GM08714 (cell line): Measurements from ENCODE around the gene ERP27.

Experiments
- H3K4me3 ChIP-seq: fragments of 200-500 bp; sonication (Bioruptor generic); 2 replicates; pipeline ENCODE4 v1.5.1; 2014; ENCODE audit warnings: mild to moderate bottlenecking, low read length, inconsistent platforms
- ZNF274 ChIP-seq: IDR thresholded peaks from 2 replicates; pipeline ENCODE4 v1.6.1; 2012; ENCODE audit warnings: mild to moderate bottlenecking, low read depth, low read length

ERP27 gene

DNA sequence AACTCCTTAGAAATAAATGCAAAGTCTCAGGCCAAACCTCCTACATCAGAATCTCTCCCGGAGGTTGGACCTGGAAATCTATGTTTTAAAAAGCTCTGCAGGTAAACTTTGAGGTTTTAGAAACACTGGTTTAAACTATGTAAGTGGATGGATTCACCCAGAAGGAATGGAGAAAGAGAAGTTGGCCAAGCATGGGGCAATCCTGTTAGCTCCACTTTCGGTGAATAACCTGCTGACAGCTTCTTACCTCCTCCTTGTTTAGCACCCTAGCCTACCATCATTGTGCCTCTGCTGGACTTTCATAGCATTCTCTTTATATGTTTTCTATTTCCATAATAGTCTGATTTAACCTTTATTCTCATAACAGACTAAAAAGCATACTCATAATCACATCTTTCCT, 26.1 kb upstream of the ERP27 start:
- H3K4me3 ChIP-seq, result no peak overlapping the region
- TF ChIP-seq ZNF274, result no peak

DNA sequence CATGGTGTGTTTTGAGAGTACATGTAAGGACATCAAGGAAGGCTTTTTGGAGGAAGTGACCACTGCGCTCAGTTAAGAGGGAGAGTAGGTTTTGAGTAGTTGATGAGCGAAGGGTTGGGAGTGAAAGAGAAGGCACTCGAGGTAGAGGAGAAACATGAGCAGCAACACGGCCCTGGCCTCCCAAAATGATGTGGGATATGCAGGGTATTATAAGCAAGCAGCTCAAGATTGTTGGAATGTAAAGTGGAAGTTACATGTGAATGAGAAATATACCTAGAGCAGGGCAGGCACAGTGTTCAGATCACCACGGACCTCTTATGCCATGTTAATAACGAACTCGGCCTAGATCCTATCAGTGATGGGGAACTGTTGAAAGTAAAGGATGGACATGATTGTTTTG, 25.2 kb upstream of the ERP27 start:
- H3K4me3 ChIP-seq, result no peak overlapping the region
- TF ChIP-seq ZNF274, result no peak

DNA sequence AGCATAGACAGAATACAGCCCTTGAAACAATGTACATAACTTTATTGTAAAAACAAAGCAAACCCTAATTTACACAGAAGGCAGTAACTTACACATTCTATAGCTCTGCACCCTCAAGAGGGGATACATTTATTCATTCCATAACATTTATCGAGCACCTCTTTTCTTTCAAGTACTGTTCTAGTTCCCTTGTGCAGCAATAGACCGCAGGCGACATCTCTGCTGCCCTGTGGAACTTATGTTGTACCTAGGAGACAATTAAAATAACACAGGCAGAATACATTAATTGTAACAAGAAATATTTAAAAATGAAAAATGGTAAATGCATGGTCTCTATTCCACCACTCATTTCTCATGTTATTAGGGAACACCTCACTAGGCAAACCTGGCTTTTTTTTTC, 24.5 kb upstream of the ERP27 start:
- TF ChIP-seq ZNF274, result no peak
- no peak overlapping the region; the same call in 1 of the 2 replicates for H3K4me3 ChIP-seq

DNA sequence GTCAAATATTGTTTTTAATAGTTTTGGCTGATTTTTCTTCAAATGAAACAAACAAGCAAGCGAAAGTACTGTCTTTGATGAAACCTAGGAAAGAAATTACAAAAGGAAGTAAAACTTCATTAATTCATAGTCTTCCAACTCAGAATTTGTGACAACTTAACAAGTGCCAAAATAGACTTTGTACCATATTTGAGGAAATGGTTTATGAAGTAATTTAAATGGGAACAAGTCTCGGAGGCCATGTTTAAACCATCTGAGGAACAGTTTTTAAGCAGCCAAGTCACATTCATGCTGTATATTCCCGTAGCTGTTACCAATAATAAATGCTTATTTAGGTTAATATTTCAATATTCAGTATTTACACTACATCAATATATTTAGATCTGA, 23.8 kb upstream of the ERP27 start:
- TF ChIP-seq ZNF274, result no peak
- peak overlapping the region; percentile 97; the same call in 1 of the 2 replicates for H3K4me3 ChIP-seq

DNA sequence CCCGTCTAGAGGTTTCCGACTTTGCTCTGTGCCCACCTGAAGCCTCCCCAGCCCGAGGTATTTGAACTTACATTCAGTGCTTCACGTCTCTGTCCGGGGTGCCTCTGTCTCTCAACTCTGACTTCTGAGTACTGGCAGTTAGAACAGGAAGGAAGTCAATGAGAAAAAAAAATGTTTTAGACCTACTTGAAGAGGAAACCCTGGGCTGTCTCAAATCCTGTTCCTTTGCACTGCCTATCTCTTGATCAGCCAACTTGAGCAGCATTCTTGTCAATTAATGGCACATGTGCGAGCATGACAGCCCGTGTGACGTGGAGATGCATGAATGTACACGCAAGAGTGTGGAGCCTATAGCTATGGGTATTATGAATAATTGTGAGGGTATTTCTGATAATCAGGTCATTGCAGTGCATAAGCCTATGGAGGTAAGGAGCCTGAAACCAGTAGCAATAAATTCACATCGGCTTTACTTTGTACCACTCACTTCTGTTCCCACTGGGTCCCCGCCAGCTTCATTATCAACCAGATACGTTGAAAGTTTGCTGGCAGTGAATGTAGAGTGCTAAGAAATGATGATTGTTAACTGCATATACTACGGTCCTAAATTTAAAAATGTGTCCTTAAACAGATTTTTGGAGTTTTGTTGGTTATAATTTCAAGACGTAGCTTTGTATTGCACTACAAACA, 23.3 kb upstream of the ERP27 start, which contains the start of gene ARHGDIB:
ARHGDIB (minus strand) TSS at position 136 of the 687 bp plus-strand sequence. CDS start 10,889 bp downstream, outside the sequence.
- H3K4me3 ChIP-seq, result peak within 1 kb of the TSS; percentile 97

DNA sequence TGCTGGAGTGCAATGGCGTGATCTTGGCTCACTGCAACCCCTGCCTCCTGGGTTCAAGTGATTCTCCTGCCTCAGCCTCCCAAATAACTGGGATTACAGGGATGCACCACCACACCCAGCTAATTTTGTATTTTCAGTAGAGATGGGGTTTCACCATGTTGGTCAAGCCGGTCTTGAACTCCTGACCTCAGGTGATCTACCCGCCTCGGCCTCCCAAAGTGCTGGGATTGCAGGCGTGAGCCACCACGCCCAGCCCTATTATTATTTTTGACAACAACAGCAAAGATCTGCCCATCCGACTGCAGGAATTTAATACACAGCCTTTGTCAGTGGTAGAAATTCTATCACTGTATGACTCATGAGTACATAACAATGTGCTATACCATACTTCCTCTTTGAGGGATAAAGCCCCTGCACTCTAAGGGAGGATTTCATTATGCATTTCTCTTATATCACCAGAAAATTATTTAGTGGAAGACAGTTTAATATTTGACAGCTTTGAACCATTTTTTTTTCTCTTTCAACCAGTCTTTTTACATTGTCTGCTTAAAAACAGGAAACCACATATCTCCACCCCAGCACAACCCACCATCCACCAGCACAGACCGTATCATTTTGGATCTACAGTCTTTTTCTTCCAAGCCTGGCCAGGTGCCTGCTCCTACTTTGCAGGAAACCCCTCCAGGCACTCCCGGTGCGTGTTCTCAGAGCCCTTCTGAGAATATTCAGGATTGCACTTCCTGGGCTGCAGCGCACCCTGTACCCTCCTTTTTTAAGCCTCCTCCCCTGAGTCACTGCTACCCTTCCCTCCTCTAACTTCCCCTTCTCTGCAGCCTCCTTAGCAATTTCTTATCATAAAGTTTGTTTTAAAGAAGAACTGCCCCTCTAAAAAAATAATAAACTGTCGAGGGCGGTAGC, 22.5 kb upstream of the ERP27 start:
- peak overlapping the region; percentile 97 for H3K4me3 ChIP-seq
- no peak for TF ChIP-seq ZNF274

More for the DNA sequence above, 23.3 kb upstream of the ERP27 start, which contains the start of gene ARHGDIB:
- no peak for TF ChIP-seq ZNF274

DNA sequence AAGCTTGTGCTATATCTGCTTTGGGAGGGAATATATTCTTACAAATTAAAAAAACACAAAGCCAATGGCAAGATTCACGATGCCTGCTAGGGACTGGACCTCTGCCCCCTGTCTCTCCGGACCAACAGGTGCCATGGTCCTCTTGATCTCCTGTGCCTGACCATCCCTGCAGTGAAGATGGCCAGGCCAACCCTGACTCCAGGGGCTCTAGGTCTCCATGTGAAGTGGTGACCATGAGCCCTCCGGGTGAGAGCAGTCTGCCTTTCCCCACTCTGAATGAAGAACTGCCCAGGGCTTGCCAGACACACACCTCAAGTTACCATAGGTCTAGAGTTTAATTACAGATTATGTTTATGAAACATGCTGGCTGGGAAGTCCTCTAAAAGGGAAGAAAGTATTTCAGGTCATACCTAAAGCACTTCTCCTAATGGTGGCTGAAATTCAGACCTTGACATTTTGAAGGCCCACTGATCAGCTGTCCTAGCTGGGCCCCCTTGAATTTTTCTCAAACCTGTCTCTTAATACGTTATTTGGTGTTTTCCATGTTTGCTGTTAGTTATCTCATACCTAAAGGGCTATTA, 21.7 kb upstream of the ERP27 start:
- TF ChIP-seq ZNF274, result no peak
- peak overlapping the region; percentile 97 for H3K4me3 ChIP-seq

DNA sequence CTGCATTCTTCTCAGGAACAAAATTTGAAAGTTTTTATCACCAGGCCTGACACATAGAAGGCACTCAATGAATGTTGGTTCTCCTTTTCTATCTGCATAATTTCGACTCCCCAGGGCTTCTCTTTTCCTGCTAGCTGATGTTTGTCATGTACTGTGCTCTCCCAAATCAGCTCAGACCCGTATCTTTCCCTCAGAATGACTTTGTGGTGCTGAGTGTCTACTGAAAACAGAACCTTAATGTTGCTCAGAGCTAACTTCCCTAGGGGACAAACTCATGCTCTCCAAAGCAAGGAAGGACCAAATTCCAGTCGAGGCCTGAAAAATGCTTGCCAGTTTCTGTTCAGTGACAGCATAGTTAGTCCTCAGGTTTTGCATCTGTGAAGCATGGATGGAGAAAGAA, 21.1 kb upstream of the ERP27 start:
- H3K4me3 ChIP-seq, result peak overlapping the region; percentile 97
- TF ChIP-seq ZNF274, result no peak

DNA sequence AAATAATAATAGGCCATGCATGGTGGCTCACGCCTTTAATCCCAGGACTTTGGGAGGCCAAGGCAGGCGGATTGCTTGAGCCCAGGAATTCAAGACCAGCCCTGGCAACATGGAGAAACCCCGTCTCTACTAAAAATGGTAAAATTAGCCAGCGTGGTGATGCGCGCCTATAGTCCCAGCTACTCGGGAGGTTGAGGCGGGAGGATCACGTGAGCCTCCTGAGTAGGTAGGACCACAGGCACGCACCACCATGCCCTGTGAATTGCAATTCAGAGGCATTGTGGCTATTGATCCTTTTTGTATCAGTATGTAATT, 20.7 kb upstream of the ERP27 start:
- peak overlapping the region; percentile 97 for H3K4me3 ChIP-seq
- TF ChIP-seq ZNF274, result no peak

DNA sequence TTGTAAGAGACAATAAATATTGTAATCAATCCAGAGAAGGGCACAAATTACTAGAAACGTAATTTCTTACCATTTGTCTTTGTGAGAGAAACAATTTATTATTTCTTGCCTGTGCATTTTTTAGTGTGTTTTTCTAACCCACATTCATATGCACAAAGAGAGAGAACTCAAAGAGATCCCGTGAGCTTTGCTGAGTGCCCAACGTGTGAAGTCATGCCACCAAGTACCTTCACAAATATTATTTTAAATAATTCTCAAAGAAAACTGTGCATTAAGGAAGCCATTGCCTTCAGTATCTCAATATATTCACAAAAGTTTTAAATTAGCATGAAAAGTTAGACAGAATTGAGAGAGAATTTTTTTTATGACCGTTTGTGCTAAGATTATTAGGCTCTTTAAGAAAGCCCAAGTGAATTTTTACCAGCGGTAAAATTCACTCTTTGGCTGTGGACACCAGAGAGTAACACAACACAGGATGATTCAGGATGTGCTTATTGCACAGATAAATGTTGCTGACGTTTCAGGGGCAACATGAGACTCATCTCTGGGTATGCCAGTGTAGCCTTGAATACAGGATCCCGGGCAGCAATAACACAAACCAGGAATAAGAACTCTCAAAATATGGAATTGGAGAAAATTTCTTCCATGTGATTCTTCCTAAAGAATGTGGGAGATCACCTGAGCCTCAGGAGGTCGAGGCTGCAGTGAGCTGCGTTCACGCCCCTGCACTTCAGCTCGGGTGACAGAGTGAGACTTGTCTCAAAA, 20.2 kb upstream of the ERP27 start:
- H3K4me3 ChIP-seq, result peak overlapping the region; percentile 97
- no peak for TF ChIP-seq ZNF274

DNA sequence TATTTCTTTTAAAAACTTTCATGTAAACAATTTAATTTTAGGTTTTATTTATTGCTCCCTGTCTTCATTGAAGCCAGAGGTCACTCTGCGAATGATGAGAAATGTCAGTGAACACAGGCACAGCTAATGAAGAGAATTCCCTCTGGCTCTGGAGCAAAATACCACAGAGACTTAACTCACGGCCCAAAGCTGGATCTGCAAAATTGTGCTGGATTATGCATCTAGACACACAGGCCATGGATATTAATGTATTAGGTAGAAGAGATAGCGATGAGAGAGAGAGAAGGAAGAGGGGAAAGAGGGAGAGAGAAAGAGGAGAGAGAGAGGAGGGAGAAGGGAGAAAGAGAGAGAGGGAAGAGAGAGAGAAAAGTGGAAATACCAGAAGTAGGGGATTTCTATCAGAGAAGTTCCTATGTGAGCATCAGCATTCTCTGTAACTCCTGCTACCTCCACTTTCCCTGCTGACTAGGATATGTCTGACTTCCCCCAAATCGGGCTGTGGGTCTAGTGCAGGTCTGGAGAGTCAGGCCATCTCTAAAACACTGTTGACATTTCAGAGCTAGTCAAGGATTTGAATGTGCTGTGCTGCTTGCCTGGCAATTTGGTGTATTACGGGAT, 19.3 kb upstream of the ERP27 start:
- peak overlapping the region; percentile 39; the same call in 1 of the 2 replicates for H3K4me3 ChIP-seq
- no peak for TF ChIP-seq ZNF274

DNA sequence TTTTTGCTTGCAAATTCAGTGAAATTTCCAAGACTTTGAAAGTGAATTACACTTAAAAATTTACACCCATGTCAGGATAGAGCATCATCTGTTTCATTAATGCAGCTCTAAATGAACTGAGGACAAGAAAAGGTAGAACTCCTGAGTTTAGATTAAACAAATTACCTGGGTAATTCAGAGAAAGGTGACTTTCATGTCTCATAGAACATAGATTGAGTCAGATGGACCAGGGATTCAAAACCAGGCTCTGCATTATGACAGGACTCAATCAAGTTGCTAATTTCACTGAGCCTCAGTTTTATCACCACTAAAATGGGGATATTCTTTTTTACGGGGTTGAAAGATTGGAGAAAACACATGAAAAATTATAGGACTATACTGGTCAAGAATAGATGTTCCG, 18.6 kb upstream of the ERP27 start:
- H3K4me3 ChIP-seq, result peak overlapping the region; percentile 27; the same call in 1 of the 2 replicates
- no peak for TF ChIP-seq ZNF274
